H7 (cell line): ENCODE measurements around the gene PHLPP1. TPM values are rescaled to one million over a fixed set of nuclear protein-coding genes. Genes with fewer than 3 reads are reported as not detected.

Experiments used
- DNase-seq: peaks from one replicate; pipeline ENCODE4 v3.0.0; 2012
- H3K27me3 ChIP-seq: 2 replicates; pipeline ENCODE4 v1.6.0; 2011; ENCODE audit warnings: mild to moderate bottlenecking, low read length; ENCODE audit not compliant: control insufficient read depth, insufficient read depth
- H3K36me3 ChIP-seq: replicated peaks from 2 replicates; pipeline ENCODE4 v1.5.1; 2011; ENCODE audit warnings: low read length; ENCODE audit not compliant: control insufficient read depth, insufficient read depth
- H3K4me3 ChIP-seq: 2 replicates; pipeline ENCODE4 v1.5.1; 2011; ENCODE audit warnings: low read depth, mild to moderate bottlenecking, control low read depth, low read length, moderate library complexity; ENCODE audit not compliant: insufficient read depth
- total RNA-seq: library from RNA; depleted of rRNA; stranded (reverse); fragments of >200 nt; shearing (Covaris generic); gene quantifications from 2 replicates; pipeline ENCODE4 v1.2.3, GENCODE V29; 2014

The PHLPP1 gene
- total RNA-seq, 1 experiment from 2014 or later = 23.0 TPM

DNA sequence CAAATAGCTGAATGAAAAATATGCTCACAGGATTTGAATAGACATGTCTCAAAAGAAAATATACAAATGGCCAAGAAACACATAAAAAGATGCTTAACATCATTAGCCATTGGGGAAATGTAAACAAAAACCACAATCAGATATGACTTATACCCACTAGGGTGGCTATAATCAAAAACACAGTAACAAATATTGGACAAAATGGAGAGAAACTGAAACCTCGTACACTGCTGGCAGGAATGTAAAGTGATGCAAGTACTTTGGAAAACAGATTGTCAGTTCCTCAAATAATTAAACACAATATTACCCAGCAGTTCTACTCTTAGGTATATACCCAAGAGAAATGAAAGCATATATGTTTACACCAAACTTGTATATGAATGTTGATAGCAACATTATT is 213.0 kb downstream of the PHLPP1 start:
- Histone ChIP-seq H3K36me3 (no peaks in the 10 kb centered on the region; the same call in 1 of the 2 replicates), H3K4me3 (no peak overlapping the region), H3K27me3 (no peaks in the 10 kb centered on the region)
- no peak for DNase-seq

DNA sequence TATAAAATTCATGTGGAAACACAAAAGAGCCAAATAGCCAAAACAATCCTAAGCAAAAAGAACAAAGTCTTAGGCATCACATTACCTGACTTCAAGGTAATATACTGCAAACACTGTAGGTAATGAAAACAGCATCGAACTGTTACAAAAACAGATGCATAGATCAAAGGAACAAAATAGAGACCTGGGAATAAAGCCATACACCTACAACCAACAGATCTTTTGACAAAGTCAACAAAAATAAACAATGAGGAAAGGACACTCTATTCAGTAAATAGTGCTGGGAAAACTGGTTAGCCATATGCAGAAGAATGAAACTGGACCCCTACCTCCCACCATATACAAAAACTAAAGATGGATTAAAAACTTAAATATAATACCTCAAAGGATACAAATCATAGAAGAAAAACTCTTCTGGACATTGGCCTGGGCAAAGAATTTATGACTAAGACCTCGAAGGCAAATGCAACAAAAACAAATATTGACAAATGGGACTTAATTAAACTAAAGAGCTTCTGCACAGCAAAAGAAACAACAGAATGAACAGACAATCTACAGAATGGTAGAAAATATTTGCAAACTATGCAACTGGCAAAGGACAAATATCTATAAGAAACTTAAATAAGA is 218.0 kb downstream of the PHLPP1 start:
- H3K27me3 ChIP-seq = no peaks in the 10 kb centered on the region
- DNase-seq = no peak
- no peaks in the 10 kb centered on the region; the same call in 1 of the 2 replicates for H3K36me3 ChIP-seq
- H3K4me3 ChIP-seq = no peak overlapping the region

DNA sequence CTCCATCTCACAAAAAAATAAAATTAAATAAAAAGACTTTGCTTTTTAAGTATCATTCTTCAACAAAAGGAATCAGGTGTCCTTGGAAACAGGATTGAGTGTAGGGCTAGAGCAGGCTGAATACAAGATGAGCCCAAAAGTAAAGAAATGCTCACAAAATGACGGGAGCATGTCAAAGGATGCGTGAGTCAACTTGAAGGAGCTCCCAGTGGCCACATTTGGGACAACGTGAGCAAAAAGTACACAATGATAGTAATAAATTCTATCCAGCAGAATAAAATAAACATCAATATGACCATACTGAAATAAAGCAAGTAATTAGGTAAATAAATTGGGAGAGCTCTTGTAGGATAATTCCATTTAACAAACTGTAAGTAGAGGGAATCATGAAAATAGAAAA is 220.7 kb downstream of the PHLPP1 start:
- H3K27me3 ChIP-seq = no peaks in the 10 kb centered on the region
- H3K4me3 ChIP-seq = no peak overlapping the region
- no peak for DNase-seq
- H3K36me3 ChIP-seq = no peaks in the 10 kb centered on the region

DNA sequence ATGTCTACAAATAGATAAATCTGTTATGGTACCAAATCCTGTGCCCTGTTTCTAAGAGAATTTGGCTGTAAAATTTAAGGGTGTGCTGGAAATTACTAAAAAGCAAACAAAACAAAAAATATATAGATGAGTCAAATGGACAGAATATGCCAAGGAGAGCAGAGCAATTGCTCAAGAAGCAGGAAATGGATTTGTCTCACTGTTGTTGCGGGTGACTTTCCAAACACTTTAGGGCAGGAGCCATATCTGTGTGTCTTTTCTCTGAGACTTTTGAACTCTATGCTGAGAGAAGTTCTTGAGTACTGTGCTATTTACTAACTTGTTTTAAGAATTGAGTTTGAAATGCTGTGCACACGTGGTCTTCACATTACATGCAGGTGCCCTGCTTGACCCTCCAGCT is 221.7 kb downstream of the PHLPP1 start:
- DNase-seq = no peak
- Histone ChIP-seq H3K4me3 (no peak overlapping the region), H3K36me3 (peaks cover 3% of the 10 kb centered on the region; the same call in 1 of the 2 replicates), H3K27me3 (no peaks in the 10 kb centered on the region)

DNA sequence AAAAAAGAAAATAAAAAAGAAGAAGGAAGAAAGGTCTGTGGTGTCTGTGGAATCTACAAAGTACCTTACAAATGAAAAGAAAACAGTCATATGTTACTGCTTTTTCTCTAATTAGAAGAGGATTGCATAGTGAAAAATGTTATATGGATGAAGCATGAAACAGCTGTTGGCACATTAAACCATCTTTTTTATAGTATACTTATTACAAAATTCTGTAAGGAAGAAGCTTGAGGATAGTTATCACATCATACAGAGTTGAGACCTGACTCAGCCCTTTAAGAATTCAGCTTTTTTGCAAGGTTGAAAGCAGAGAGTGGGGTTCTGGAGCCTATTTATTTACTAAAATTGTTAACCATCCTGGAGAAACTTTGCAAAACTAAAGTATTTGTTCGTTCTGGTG is 222.7 kb downstream of the PHLPP1 start:
- no peak overlapping the region for H3K4me3 ChIP-seq

GRCh38 chr18:62938487-62938886 is 223.1 kb downstream of the PHLPP1 start:
- Histone ChIP-seq H3K27me3 (no peaks in the 10 kb centered on the region), H3K4me3 (no peak overlapping the region)
- DNase-seq = no peak

More for the DNA sequence above, 222.7 kb downstream of the PHLPP1 start:
- H3K27me3 ChIP-seq = no peaks in the 10 kb centered on the region
- peaks cover 7% of the 10 kb centered on the region for H3K36me3 ChIP-seq
- DNase-seq = no peak

DNA sequence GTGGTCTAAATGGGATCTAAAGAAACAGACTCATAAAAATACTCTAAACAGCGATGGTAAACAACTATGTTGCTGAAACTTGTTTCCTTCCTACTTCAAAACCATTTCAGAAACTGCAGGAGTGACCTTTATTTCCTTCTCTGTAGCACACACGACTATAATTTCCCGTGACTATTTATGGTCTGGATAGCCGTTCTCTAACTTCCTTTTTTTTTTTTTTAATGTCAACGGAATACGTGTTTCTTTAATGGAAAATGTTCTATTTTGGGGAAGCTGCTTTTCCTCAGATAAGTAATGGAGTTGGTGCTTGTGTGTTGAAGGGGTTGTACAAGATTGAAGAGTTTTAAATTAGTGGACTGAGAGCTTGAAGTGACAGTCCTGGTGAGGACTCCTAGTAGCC is 224.1 kb downstream of the PHLPP1 start:
- Histone ChIP-seq H3K36me3 (peaks cover 9% of the 10 kb centered on the region), H3K4me3 (no peak overlapping the region), H3K27me3 (no peaks in the 10 kb centered on the region)
- no peak for DNase-seq

More at GRCh38 chr18:62938487-62938886, 223.1 kb downstream of the PHLPP1 start:
- peaks cover 9% of the 10 kb centered on the region for H3K36me3 ChIP-seq

GRCh38 chr18:62939926-62940325 is 224.6 kb downstream of the PHLPP1 start:
- no peaks in the 10 kb centered on the region for H3K27me3 ChIP-seq
- peaks cover 9% of the 10 kb centered on the region for H3K36me3 ChIP-seq
- DNase-seq = no peak
- H3K4me3 ChIP-seq = no peak overlapping the region

DNA sequence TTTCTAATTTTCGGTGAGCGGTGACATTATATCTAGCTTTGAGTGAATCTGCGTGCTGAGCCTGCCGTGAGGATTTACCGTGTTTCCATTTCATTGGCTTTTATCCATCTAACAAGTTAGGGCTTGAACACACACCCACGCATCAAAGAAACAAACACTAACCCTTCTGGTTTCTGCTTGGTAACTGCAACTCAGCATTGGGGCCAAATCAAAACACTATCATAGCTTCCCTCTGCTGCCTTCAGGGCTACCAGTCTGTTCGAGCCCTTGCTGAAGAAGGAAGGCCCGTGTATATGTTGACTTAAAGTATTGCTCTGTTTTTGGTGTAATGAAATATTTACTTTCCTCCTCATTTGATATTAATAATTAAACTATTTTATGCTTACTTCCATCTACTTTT is 227.2 kb downstream of the PHLPP1 start:
- no peak for DNase-seq
- H3K36me3 ChIP-seq = peaks cover 20% of the 10 kb centered on the region
- H3K4me3 ChIP-seq = no peak overlapping the region
- H3K27me3 ChIP-seq = no peaks in the 10 kb centered on the region

DNA sequence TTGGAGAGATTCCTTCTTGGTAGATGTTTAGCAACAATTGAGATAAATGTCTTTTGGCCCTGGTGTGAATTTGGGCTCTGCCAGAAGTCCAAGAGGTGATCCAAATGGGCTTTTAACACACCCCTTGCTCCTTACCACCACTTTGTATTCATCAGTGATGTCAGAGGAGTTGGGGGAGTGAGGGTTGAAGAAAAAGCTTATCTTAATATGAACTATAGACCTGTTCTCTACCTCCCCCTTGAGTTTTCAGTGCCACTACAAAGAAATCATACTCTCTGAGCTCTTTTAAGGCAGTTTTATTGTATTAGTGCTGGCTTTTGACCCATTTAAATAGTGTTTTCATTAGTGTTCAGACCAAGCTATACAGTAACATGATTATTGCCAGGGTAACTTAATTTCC is 229.1 kb downstream of the PHLPP1 start:
- Histone ChIP-seq H3K36me3 (peaks cover 20% of the 10 kb centered on the region), H3K27me3 (no peaks in the 10 kb centered on the region), H3K4me3 (no peak overlapping the region)
- DNase-seq = peak; percentile 35

GRCh38 chr18:62948788-62949187 is 233.4 kb downstream of the PHLPP1 start:
- H3K36me3 ChIP-seq = peaks cover 13% of the 10 kb centered on the region
- H3K4me3 ChIP-seq = no peak overlapping the region
- no peaks in the 10 kb centered on the region for H3K27me3 ChIP-seq
- no peak for DNase-seq

DNA sequence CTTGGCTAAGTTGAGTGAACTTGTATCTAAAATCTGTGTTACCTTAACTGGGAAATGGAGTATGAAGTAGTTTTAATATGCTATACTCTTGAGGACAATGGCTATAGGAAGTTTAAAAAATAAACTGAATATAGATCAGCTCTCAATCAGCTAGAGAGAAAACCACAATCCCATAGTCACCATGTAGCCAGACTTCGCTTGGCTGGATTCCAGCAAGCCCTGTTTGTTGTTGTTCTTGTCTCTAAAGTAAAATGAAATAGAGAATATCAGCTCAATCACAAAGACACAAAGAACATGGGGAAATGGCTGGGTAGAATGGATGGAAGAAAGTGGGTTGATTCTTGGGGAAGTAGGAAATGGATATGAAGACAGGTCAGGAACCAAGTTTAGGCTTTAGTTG is 234.9 kb downstream of the PHLPP1 start:
- Histone ChIP-seq H3K4me3 (no peak overlapping the region), H3K27me3 (no peaks in the 10 kb centered on the region), H3K36me3 (peaks cover 13% of the 10 kb centered on the region)
- no peak for DNase-seq

- Histone ChIP-seq H3K4me3 (no peak overlapping the region), H3K27me3 (no peaks in the 10 kb centered on the region), H3K36me3 (peaks cover 8% of the 10 kb centered on the region)
- DNase-seq = no peak
Measured at GRCh38 chr18:62952807-62953206, 237.5 kb downstream of the PHLPP1 start.

DNA sequence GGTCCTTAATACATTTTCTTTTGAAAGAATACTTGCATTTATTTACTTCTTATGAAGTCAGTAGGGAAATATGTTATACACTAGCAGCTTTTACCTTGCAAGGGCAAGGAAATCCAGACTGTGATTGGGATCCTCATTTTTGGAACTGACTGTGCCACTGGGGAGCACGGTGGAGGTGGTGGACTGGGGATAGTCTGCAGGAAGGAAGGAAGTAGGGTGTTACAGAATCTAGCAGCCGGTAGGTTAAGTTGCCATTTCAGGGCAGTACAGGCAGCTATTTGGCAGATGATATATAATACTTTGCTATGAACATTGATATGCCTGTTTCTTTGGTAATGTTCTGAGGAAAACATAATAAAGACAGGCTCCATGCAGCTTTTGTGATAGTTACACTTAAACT is 238.3 kb downstream of the PHLPP1 start:
- Histone ChIP-seq H3K36me3 (peaks cover 8% of the 10 kb centered on the region), H3K27me3 (no peaks in the 10 kb centered on the region), H3K4me3 (no peak overlapping the region)
- DNase-seq = no peak

- no peak for DNase-seq
- peaks cover 11% of the 10 kb centered on the region for H3K36me3 ChIP-seq
- no peaks in the 10 kb centered on the region for H3K27me3 ChIP-seq
- no peak overlapping the region for H3K4me3 ChIP-seq
Measured at GRCh38 chr18:62954366-62954765, 239.0 kb downstream of the PHLPP1 start.
